Glomerular endothelial cell (primary cell): ENCODE data around the gene EGFR. TPM values are rescaled to one million over a fixed set of nuclear protein-coding genes. Genes with fewer than 3 reads are reported as not detected.

Experiments used
- DNase-seq: peaks from one replicate; pipeline ENCODE4 v3.0.0-alpha.2; 2011; ENCODE audit warnings: low read depth, low spot score; ENCODE audit errors: extremely low read depth
- total RNA-seq: library from RNA; depleted of rRNA; stranded (reverse); fragments of >200 nt; gene quantifications from 2 replicates; pipeline ENCODE4 v1.2.3, GENCODE V29; 2015

Gene EGFR
- total RNA-seq, 1 donor from 2014 or later = 21.7 TPM

GRCh38 chr7:55120501-55121198, 101.8 kb downstream of the EGFR start:
- DNase-seq = no peak

- DNase-seq = no peak
Measured at GRCh38 chr7:55121249-55121648, 102.4 kb downstream of the EGFR start.

DNA sequence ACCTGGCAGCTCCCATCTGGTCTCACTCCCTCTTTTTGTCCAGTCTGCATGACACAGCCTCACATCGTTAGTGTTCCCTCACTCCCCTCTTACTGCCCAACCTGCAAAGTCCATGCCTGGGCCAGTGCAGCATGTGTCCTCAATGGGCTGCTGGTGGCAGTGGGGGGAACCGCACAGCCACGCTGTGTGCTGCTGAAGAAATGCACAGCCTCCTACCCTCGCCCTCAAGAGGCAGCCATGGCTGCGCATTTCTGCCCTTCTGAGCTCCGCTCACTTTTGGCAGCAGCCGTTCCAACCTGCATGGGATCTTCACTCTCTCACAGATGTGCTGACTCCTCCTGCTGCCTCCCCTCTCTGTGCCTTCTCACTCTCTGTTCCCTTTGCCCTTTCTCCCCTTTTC, 103.4 kb downstream of the EGFR start:
- no peak for DNase-seq

GRCh38 chr7:55124989-55125875, 106.4 kb downstream of the EGFR start:
- no peak for DNase-seq

- DNase-seq = no peak
Measured at GRCh38 chr7:55127135-55127551, 108.3 kb downstream of the EGFR start.

DNA sequence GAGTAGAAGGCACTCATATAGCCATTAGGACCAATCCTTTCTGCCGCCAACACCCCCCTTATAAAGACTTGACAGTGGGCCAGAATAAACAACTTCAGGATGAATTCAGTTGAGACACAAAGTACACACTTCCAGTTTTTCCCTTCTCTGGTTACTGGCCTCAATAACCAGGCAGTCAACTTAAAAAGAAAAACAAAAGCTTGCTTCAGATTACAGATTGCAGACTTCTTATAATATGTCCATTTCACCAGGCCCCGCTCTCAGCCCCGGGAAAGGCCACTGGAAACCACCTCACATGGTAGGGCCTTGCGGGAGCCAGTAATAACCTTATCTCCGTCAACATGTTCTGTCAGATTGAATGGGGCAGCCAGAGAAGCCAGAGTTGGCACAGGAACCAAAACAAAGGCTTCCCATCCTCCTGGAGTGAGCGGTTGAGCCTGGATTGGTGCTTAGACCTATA, 108.8 kb downstream of the EGFR start:
- peak; percentile 72 for DNase-seq

DNA sequence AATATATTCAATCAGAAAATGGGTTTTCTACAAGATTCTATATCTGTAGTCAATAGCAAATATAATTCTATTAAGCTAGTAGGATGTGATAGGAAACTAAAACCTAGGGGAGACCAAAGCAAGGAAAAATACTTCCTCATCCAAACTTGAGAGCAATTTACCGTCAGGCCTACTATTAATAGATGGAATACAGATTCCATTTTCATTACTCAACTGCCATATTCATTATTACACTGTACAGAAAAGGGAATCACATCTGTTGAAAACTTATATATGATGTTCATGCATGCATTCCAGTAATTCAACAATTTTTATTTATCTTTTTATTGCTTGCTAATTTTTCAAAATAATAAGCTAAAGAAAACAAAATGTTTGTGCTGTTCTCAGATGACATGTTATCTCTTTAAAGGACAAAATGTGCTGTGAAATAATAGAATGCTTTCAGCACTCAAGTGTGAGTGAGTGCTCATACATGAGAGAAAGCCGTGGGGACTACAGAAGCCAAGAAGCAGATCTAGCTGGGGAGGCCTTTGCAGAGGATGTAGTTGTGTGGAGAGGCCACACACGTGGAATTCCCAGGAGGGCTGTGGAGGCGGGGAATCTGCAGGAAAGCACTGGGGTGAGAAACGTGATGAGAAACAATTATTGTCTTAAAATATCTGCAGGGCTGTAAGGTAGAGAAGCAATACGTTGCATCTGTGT, 110.0 kb downstream of the EGFR start:
- DNase-seq = no peak

- no peak for DNase-seq
Measured at GRCh38 chr7:55129541-55130394, 111.0 kb downstream of the EGFR start.

DNA sequence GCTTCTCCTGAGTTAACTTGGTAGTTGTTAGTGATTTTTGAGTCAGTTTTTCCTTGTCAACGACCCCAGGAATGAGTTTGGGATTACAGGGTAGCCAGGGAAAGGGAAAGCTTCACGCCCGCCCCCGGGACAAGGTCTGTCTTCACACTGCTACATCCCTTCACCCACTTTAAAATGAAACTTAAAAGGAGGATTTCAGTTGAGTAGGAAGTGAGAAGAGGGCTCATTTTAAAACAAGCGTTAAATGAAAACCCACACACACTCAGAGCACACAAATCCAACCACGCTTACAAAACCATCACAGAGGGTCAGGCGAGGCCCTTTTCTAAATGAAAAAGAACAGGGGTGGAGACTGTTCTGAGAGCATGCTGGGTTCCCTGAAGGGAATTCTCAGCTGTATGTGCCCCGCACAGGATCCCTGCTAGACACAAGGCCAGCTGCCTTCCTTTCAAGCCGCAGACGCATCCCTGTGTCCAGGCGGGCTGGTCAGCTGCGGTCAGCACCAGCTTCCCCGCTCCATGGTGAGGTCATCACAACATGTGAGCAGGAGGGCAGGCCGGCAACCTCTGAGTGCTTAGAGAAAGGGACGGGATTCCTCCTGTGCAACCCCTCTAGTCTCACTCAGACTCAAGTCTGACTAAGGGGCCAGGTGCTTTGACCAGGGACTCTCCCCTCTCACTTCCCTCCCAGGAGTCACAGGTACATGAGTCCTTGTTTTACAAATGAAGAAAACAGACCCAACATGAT, 111.8 kb downstream of the EGFR start:
- DNase-seq = no peak

- no peak for DNase-seq
Measured at GRCh38 chr7:55131142-55131929, 112.5 kb downstream of the EGFR start.

DNA sequence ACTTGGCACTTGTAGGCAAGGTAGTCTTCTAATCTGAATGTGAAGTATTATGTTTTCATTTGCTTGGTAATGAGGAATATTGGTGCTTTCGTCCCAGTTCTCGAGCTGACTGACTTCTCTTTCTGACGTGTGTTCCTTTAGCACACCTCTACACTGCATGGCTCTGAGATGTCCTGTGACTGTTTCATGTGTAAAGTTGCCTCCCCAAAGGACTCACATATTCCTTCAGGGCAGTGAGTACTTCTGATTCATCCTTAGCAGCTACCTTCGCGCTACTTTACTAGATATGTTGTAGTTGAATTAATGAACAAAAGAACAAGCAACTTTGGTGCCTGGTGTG, 113.7 kb downstream of the EGFR start:
- no peak for DNase-seq

- peak; percentile 73 for DNase-seq
Measured at GRCh38 chr7:55132890-55133551, 114.2 kb downstream of the EGFR start.

DNA sequence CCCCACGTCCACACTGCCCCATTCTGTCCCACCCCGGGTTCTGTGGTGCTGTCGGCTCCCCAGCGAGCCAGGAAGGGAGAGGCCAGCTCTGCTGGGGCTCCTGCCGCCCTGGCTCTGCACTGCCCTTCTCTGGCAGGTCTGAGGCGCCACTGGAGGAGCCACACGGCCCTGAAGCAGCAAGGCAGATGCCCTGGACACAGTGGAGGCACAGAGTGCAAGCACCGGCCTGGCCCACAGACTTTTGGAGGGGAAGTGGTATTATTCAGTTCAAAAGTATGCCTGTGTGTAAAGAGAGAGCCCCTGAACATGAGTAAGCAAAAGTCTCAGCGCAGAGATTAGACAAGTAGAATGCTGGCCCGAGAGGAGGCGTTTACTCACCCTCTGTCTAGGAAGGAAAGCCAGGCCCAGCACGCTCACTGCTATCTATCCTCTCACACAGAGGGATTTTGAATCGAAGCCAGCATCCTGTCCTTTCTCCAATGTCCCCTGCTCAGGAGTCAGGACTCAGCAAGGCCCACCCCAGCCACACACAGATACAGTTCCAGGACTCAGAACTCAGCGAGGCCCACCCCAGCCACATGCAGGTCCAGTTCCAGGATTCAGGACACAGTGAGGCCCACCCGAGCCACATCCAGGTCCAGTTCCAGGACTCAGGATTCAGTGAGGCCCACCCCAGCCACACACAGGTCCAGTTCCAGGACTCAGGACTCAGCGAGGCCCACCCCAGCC, 115.0 kb downstream of the EGFR start:
- no peak for DNase-seq

DNA sequence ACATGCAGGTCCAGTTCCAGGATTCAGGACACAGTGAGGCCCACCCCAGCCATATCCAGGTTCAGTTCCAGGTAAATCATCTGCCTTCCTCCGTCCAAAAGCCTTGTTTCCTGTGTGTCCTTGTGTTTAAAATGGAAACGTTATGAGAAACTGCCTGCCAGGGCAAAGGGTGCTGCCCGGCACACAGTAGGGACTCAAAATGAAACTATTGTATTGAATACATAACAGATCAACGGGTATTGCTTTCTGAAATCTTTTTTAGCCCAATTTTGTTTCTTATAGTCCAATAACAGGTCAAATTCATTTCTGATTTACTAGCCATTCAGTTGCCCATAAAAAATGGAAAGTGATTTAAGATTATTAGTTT, 115.5 kb downstream of the EGFR start:
- DNase-seq = no peak

DNA sequence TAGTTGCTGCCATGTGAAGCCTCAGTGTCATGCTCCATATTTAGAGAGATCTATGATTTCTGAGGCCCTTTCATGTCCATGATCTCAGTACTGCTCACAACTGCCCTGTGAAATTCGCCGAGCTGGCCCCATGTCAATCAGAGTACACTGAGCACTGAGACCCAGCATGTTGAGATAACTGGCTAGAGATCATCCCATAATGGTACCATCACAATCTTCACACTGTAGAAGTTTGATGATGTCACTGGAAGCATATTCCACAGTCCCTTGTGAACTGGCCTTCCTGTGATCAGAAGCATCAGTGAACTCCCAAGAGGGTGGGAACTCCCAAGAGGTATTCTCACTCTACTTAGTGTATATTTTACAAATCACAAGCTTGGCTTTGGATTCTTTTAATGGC, 116.0 kb downstream of the EGFR start:
- no peak for DNase-seq

DNA sequence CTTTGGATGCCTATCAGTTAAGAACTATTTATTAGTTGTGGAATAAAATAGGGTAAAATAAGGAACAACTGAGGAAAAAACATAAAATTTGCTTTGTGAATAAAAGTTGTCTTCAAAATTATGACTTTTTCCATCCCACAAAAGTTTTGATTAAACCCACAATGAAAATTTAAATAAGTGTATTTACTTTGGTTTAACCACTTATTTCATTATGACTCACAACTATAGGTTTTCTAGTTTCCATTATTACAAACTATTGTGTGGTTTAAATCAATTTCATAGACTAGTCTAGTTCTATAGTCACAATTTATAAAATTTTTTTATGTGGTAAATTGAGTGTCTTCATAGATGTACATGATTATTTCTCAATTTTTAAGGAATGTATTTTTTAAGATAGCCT, 116.6 kb downstream of the EGFR start:
- DNase-seq = no peak

DNA sequence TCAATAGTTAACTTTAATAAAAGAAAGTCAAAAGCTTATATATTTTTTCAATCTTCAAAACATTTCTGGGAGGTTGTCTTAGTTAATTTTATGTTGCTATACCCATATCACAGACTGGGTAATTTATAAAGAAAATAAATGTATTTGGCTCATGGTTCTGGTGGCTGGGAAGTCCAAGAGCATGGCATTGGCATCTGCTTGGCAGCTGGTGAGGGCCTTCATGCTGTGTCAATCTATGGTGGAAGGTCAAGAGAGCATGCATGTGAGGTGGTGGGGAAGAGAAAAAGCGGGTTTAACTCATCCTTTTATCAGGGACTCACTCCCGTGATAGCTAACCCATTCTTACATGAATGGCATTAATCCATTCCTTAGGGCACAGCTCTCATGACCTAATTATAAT, 119.8 kb downstream of the EGFR start:
- DNase-seq = no peak
